ENCODE results near the gene PLOD1. TPM values are rescaled to one million over a fixed set of nuclear protein-coding genes. Genes with fewer than 3 reads are reported as not detected.

PLOD1 gene
- total RNA-seq, 2 donors from 2014 or later: 73.6 to 80.2 TPM

- WGBS: 67% methylated on average over 9 of the region's 9 CpGs
- Histone ChIP-seq H3K36me3 (no peaks in the 10 kb centered on the region), H3K9me3 (no peaks in the 10 kb centered on the region), H3K4me1 (replicated peaks) (no peaks in the 10 kb centered on the region), H3K27me3 (replicated peaks; ENCODE audit: insufficient read depth) (no peaks in the 10 kb centered on the region), H3K4me3 (no peak overlapping the region), H3K27ac (no peak overlapping the region)
- intact Hi-C loops (cut with DNase I): no loop called here
- DNase-seq (ENCODE audit: low spot score): no peak
- TF ChIP-seq CTCF (IDR thresholded peaks at IDR 0.05) (no peak), POLR2A (IDR thresholded peaks at IDR 0.05) (no peak), POLR2AphosphoS5 (IDR thresholded peaks at IDR 0.05) (no peak)
Observed at GRCh38 chr1:11940260-11940921, 5.9 kb downstream of the PLOD1 start.

- TF ChIP-seq CTCF (IDR thresholded peaks at IDR 0.05) (no peak), POLR2A (IDR thresholded peaks at IDR 0.05) (no peak), POLR2AphosphoS5 (IDR thresholded peaks at IDR 0.05) (no peak)
- H3K9me3 ChIP-seq: no peaks in the 10 kb centered on the region
- no peaks in the 10 kb centered on the region for H3K36me3 ChIP-seq
- no peak overlapping the region for H3K4me3 ChIP-seq
- H3K27ac ChIP-seq: no peak overlapping the region
- no peaks in the 10 kb centered on the region for H3K27me3 ChIP-seq (replicated peaks; ENCODE audit: insufficient read depth)
- no peak for DNase-seq (ENCODE audit: low spot score)
- WGBS: 91% methylated on average over 4 of the region's 4 CpGs
- H3K4me1 ChIP-seq (replicated peaks): no peaks in the 10 kb centered on the region
- intact Hi-C loops (cut with DNase I): no loop called here
Observed at GRCh38 chr1:11942280-11942679, 7.8 kb downstream of the PLOD1 start.

DNA sequence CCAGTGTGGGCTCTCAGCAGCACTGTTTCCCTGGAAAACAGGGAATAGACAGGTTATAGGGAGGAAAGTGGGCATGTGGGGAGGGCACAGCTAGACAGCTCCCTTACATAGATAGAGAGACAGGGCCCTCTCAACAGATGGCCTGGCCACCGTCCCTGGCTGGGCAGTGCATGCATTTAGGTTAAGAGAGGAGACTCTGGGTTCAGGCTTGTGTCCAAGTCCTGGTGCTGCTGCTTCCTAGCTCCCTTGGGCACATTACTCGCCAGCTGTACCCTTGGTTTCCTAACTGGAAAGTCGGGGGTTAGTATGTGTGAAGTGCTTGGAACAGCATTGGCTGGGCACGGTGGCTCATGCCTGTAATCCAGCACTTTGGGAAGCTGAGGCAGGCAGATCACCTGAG is 9.1 kb downstream of the PLOD1 start:
- no peak for DNase-seq (ENCODE audit: low spot score)
- TF ChIP-seq CTCF (IDR thresholded peaks at IDR 0.05) (no peak), POLR2A (IDR thresholded peaks at IDR 0.05) (no peak), POLR2AphosphoS5 (IDR thresholded peaks at IDR 0.05) (no peak)
- no peak overlapping the region for H3K4me3 ChIP-seq
- no peaks in the 10 kb centered on the region for H3K36me3 ChIP-seq
- no peaks in the 10 kb centered on the region for H3K4me1 ChIP-seq (replicated peaks)
- intact Hi-C loops (cut with DNase I): no loop called here
- WGBS: 76% methylated on average over 4 of the region's 4 CpGs
- H3K27me3 ChIP-seq (replicated peaks; ENCODE audit: insufficient read depth): no peaks in the 10 kb centered on the region
- H3K9me3 ChIP-seq: no peaks in the 10 kb centered on the region
- H3K27ac ChIP-seq: no peak overlapping the region

GRCh38 chr1:11944358-11944931 is 9.9 kb downstream of the PLOD1 start:
- Histone ChIP-seq H3K4me1 (replicated peaks) (no peaks in the 10 kb centered on the region), H3K27me3 (replicated peaks; ENCODE audit: insufficient read depth) (no peaks in the 10 kb centered on the region), H3K9me3 (no peaks in the 10 kb centered on the region), H3K4me3 (no peak overlapping the region), H3K27ac (peak overlapping the region in 1 of 2 donors; percentile 45), H3K36me3 (no peaks in the 10 kb centered on the region)
- TF ChIP-seq CTCF (IDR thresholded peaks at IDR 0.05) (no peak), POLR2AphosphoS5 (IDR thresholded peaks at IDR 0.05) (peak; percentile 45)
- peak; percentile 64 for DNase-seq (ENCODE audit: low spot score)
- intact Hi-C loops (cut with DNase I): no loop called here
- 42% methylated on average over 11 of the region's 12 CpGs for WGBS

DNA sequence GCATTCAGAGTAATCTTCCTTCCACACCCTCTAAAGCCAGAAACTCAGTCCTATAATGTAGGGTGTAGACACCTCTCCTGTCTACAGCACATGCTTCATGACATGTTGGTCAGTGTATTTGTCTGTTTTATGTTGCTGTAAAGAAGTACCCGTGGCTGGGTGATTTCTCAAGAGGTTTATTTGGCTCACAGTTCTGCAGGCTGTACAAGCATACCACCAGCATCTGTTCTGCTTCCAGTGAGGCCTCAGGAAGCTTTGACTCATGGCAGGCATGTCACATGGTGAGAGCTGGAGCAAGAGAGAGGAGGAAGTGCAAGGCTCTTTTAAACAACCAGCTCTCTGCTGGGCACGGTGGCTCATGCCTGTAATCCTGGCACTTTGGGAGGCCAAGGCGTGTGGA is 12.1 kb downstream of the PLOD1 start:
- WGBS: 92% methylated on average over 3 of the region's 3 CpGs
- H3K4me3 ChIP-seq: no peak overlapping the region
- TF ChIP-seq POLR2A (IDR thresholded peaks at IDR 0.05): no peak
- no peak for TF ChIP-seq CTCF (IDR thresholded peaks at IDR 0.05)
- TF ChIP-seq POLR2AphosphoS5 (IDR thresholded peaks at IDR 0.05): no peak
- no peak overlapping the region for H3K27ac ChIP-seq
- intact Hi-C loops (cut with DNase I): no loop called here
- no peaks in the 10 kb centered on the region for H3K9me3 ChIP-seq
- H3K4me1 ChIP-seq (replicated peaks): no peaks in the 10 kb centered on the region
- no peak for DNase-seq (ENCODE audit: low spot score)
- H3K27me3 ChIP-seq (replicated peaks; ENCODE audit: insufficient read depth): no peaks in the 10 kb centered on the region
- H3K36me3 ChIP-seq: peaks cover 0 to 3% of the 10 kb centered on the region in 2 donors
